Ammon's horn (tissue), 1 donor: Measurements from ENCODE around the gene PARD6G.

Source experiments
- DNase-seq: peaks from one replicate; pipeline ENCODE4 v3.0.0-alpha.2; 2016; ENCODE audit warnings: low spot score

Gene PARD6G

GRCh38 chr18:80143881-80144280 lies 103.4 kb downstream of the PARD6G start:
- no peak for DNase-seq

GRCh38 chr18:80140455-80140985 lies 106.8 kb downstream of the PARD6G start:
- DNase-seq: no peak

DNA sequence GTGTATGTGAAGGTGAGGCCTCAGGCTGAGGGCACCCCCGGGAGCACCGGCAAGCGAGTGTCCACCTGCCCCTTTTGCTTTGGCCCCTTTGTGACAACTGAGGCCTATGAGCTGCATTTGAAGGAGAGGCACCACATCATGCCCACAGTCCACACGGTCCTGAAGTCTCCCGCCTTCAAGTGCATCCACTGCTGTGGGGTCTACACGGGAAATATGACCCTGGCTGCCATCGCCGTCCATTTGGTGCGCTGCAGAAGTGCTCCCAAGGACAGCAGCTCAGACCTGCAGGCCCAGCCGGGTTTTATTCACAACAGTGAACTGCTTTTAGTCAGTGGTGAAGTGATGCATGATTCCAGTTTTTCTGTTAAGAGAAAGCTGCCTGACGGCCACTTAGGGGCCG lies 109.3 kb downstream of the PARD6G start:
- no peak for DNase-seq

DNA sequence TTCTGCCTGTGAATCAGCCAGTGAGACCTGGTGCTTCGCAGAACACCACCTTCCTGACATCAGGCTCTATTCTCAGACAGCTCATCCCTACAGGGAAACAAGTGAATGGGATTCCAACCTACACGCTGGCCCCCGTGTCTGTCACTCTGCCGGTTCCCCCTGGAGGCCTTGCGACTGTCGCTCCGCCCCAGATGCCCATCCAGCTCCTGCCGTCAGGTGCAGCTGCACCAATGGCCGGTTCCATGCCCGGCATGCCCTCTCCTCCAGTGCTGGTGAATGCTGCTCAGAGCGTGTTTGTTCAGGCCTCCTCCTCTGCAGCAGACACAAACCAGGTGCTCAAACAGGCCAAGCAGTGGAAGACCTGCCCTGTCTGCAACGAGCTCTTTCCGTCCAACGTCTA lies 110.2 kb downstream of the PARD6G start:
- DNase-seq: no peak

DNA sequence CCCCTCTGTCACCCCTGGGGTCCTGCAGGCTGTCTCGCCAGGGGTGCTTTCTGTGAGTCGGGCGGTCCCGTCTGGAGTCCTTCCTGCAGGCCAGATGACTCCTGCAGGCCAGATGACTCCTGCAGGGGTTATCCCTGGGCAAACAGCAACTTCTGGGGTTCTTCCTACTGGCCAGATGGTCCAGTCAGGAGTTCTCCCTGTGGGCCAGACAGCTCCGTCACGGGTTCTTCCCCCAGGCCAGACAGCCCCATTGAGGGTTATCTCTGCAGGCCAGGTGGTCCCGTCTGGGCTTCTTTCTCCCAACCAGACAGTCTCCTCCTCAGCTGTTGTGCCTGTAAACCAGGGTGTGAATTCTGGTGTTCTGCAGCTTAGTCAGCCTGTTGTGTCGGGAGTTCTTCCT lies 110.6 kb downstream of the PARD6G start:
- DNase-seq: no peak

DNA sequence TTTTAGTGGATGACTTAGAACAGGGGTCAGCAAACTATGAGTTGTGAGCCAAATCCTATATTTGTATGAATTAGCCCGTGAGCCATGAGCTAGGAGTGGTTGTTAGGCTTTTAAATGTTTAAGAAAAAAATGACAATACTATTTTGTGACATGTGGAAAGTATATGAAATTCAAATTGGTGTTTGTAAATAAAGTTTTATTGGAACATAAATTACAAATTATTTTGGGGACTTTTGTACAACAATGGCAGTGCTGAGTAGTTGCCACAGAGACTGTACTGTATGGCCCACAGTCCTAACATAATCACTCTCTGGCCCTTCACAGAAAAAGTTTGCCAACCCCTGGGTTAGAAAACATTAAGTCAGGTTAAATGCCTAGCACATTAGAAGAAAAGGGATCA lies 112.2 kb downstream of the PARD6G start:
- no peak for DNase-seq

DNA sequence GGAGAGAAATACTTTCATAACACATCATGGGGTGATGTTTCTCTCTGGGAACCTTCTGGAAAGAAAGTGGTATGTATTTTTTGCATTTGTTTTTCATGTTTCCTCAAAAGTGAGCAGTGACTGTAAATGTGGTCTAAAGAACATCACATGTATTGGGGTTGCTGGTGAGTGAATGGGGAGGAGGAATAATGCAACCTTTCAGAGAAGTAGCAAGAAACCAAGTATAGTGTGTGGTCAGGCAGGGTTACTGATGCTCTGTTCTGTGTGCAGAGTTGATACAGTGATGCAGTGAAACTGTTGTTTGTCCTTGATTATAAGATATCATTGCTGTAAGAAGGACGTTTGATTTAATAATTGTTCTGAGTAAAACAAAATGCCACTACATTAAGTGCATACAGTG lies 114.2 kb downstream of the PARD6G start:
- DNase-seq: no peak

DNA sequence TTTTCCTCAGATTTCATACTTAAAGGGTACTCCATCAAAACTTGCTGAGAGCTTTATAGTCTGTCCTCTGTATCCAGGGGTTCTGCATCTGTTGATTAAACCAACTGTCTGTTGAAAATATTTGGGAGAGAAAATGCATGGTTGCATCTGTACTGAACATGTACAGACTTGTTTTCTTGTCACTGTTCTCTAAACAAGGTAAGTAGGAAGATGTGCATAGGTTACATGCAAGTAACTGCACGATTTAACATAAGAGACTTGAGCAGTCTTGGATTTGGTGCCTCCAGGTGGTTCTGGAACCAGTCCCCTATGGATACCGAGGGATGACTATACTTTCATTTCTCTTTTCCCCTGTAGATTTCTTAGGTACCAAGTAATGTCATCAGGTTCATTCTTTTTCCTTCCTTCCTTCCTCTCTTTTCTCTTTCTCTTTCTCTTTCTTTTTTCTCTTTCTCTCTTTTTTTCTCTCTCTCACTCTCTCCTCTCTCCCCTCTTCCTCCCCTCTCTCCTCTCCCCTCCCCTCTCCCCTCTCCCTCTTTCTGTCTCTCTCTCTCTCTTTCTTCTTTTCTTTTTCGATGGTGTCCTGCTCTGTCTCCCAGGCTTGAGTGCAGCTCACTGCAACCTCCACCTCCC lies 115.0 kb downstream of the PARD6G start:
- DNase-seq: no peak

DNA sequence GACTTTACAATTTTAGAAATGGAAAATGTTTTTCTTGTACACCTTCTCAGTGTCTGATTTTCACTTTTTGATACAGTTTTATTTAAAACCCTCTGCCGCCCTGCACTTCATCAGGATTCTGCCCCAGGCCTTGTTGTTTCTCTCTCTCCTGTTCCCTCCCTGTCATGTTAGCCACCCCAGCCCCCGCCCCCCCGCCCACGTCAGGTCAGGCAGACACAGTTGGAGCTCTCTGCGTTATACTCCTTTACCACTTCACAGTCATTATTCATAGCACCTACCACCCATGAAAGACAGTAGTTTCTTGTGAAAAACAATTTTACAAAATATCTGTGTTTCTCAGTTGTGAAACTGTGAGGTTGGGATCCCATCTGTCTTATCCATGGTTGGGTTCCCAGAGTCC lies 116.8 kb downstream of the PARD6G start:
- no peak for DNase-seq

- no peak for DNase-seq
Observed at GRCh38 chr18:80129672-80130367, 117.5 kb downstream of the PARD6G start.

GRCh38 chr18:80127635-80128034 lies 119.7 kb downstream of the PARD6G start:
- no peak for DNase-seq

- DNase-seq: no peak
Observed at GRCh38 chr18:80126797-80127196, 120.5 kb downstream of the PARD6G start.

DNA sequence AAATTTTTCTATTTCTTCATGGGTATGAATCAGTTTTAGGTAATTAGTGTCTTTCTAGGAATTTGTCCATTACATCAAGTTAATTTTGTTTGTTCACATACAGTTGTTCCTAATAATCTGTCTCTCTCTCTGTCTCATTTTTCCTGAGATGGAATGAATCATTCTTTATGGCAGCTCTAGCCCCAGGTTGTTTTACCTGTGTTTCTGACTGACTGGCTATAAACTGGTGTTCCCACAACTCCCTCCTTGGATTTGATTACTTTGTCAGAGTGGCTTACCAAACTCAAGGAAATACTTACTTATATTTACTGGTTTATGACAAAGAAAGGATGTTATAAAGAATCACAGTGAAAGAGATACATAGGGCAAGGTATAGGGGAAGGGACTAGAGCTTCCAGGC lies 123.2 kb downstream of the PARD6G start:
- no peak for DNase-seq

DNA sequence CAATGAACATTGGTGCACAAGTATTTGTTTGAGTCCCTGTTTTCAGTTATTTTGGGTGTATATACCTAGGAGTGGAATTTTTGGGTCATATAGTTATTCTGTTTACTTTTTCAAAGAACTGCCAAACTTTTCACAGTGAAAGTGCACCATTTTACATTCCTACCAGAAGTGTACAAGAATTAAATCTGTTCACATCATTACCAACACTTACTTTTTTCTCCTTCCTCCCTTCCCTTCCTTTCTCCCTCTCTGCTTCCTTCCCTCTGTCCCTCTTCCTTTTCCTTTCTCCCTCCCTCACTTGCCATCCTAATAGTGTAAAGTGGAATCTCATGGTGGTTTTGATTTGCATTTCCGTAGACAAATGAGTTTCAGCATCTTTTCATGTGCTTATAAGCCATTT lies 126.4 kb downstream of the PARD6G start:
- DNase-seq: no peak

DNA sequence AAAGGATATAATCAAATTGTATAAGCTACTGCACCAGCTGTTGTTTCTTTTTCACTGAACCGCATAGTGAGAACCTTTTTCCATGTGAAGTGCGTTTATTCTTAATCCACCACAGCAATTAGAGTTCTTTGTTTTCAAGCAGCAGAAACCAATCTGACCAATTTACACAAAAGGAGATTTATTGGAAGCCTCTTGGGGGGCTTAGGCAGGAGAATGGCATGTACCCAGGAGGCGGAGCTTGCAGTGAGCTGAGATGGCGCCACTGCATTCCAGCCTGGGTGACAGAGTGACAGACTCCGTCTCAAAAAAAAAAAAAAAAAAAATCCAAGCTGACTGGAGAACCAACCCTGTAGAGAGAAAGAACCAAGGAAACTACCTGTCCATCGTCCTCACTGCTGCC lies 128.2 kb downstream of the PARD6G start:
- DNase-seq: no peak

GRCh38 chr18:80115035-80115434 lies 132.3 kb downstream of the PARD6G start:
- no peak for DNase-seq

DNA sequence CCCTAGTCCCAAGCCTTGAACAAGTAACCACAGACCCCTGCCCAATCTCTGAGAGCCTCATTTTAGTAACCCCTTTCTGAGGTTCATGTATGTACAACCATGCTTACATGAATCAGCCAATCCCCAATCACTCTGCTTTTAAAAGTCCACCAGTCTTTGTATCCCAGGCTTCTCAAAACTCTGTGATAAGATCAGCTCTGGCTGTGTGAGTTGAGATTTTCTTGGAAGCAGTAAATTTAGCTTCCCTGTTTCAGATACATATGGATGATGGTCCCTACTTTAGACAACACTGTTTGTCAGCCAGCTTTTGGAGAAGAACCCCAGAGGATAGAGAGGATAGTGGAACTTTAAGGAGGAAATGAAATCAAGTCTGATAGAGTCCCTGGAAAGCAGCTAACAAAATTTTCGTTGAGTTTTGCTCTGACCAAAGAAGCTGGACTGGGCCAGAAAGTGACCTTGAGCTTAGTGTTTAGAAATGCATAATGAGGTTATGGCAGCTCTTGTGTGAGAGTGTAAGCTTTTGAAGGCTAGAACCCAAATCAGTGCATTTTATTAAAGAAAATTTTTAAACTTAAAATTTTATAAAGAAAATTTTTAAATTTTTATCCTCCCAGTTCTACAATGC lies 134.6 kb downstream of the PARD6G start:
- no peak for DNase-seq

DNA sequence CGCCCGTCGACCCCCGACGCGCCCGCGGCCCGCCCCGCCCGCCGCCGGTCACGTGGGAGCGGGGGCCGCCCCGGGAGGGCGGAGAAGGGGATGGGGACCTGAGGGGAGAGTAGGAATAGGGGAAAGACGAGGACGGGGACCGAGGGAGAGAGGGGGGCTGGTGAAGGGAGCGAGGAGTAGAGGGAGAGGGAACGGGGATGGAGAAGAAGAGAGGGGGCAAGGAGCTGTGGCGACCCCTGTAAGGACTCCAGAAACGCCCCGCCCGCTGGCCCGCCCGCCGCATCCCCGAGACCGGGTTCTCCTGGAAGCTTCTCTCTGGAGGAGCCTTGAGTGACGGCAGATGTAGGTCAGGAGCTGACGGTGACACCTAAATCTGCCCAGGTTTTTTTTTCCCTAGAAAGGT lies 137.6 kb downstream of the PARD6G start:
- DNase-seq: peak; percentile 12

GRCh38 chr18:80108739-80109675 lies 138.3 kb downstream of the PARD6G start, which contains the start of gene ADNP2:
Gene ADNP2, plus strand, starts transcription at chr18:80109262. Its CDS starts 8,281 bp downstream, at chr18:80117543.
- peak; percentile 91 for DNase-seq

DNA sequence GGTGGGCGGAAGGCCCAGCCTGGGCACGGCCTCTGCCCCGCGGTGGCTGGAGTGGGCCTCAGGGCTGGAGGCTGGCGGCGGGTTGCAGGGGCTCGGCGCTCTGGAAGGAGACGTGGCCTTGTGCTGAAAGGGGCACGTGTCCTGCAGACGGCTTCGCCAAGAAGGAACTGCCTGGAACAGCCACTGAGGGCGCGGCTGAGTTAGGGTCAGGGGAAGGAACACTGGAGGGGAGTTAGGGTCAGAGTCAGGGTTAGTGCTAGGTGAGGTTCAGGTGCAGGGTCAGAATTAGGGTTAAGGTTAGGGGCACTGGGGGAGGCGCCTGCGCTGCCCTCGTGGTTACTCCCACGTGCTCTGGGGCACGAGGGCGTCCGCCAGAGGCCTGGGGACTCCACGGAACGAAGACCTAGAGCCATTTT lies 139.2 kb downstream of the PARD6G start:
- DNase-seq: no peak

GRCh38 chr18:80107426-80107825 lies 139.9 kb downstream of the PARD6G start:
- DNase-seq: no peak
